ENCODE measurements around the gene CDT1.
A peak's percentile ranks its signal among the peaks of the same experiment; 100 is the strongest.
"Not testable (repeated sequence)": the region's sequence is repeated elsewhere in the genome, so short reads cannot be mapped to it uniquely, and the experiment has no call there.

Gene CDT1

GRCh38 chr16:88785106-88785924, 18.3 kb upstream of the CDT1 start, which contains the start of gene PIEZO1:
PIEZO1 (minus strand) TSS chr16:88785220; CDS start chr16:88784964, 256 bp downstream.
- TF ChIP-seq, protein P1, sequence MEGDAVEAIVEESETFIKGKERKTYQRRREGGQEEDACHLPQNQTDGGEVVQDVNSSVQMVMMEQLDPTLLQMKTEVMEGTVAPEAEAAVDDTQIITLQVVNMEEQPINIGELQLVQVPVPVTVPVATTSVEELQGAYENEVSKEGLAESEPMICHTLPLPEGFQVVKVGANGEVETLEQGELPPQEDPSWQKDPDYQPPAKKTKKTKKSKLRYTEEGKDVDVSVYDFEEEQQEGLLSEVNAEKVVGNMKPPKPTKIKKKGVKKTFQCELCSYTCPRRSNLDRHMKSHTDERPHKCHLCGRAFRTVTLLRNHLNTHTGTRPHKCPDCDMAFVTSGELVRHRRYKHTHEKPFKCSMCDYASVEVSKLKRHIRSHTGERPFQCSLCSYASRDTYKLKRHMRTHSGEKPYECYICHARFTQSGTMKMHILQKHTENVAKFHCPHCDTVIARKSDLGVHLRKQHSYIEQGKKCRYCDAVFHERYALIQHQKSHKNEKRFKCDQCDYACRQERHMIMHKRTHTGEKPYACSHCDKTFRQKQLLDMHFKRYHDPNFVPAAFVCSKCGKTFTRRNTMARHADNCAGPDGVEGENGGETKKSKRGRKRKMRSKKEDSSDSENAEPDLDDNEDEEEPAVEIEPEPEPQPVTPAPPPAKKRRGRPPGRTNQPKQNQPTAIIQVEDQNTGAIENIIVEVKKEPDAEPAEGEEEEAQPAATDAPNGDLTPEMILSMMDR (IDR thresholded peaks at IDR 0.05; ENCODE audit: low read depth, low read length, missing control alignments), result peak; percentile 71
- no peak for DNase-seq
- Histone ChIP-seq H3K27me3 (replicated peaks) (no peaks in the 10 kb centered on the region), H3K36me3 (replicated peaks) (no peaks in the 10 kb centered on the region), H3K27ac (peak within 1 kb of the TSS; percentile 95), H3K4me3 (ENCODE audit: low read depth, low read length) (peak within 1 kb of the TSS; percentile 65)
- in situ Hi-C loops (cut with HindIII; ENCODE audit: low pct_ligation_motif_present, low sequenced_read_pairs), result loop anchor here (10.0 kb wide), 1 partner anchor 101 kb away; the partner anchor contains the start of gene SNAI3

- Histone ChIP-seq H3K4me3 (ENCODE audit: low read depth, low read length) (no peak overlapping the region), H3K27ac (no peak overlapping the region), H3K27me3 (replicated peaks) (no peaks in the 10 kb centered on the region), H3K36me3 (replicated peaks) (no peaks in the 10 kb centered on the region)
- in situ Hi-C loops (cut with HindIII; ENCODE audit: low pct_ligation_motif_present, low sequenced_read_pairs), result loop anchor here (10.0 kb wide), 1 partner anchor 103 kb away; the partner anchor contains the start of gene SNAI3
- TF ChIP-seq, protein P1 (IDR thresholded peaks at IDR 0.05; ENCODE audit: low read depth, low read length, missing control alignments), result no peak
- no peak for DNase-seq
Observed at GRCh38 chr16:88787579-88788314, 15.8 kb upstream of the CDT1 start.

- H3K36me3 ChIP-seq (replicated peaks); H3K4me3 ChIP-seq (ENCODE audit: low read depth, low read length); H3K27me3 ChIP-seq (replicated peaks); H3K27ac ChIP-seq; DNase-seq: not testable (repeated sequence)
- in situ Hi-C loops (cut with HindIII; ENCODE audit: low pct_ligation_motif_present, low sequenced_read_pairs), result loop anchor here (10.0 kb wide), 1 partner anchor 104 kb away; the partner anchor contains the start of gene SNAI3
Observed at GRCh38 chr16:88788749-88789148, 14.8 kb upstream of the CDT1 start.

GRCh38 chr16:88789594-88789993, 14.0 kb upstream of the CDT1 start:
- no peak for DNase-seq
- H3K4me3 ChIP-seq (ENCODE audit: low read depth, low read length), result no peak overlapping the region
- H3K27me3 ChIP-seq (replicated peaks), result no peaks in the 10 kb centered on the region
- H3K36me3 ChIP-seq (replicated peaks), result no peaks in the 10 kb centered on the region
- in situ Hi-C loops (cut with HindIII; ENCODE audit: low pct_ligation_motif_present, low sequenced_read_pairs), result loop anchor here (10.0 kb wide), 1 partner anchor 105 kb away; the partner anchor contains the start of gene SNAI3
- H3K27ac ChIP-seq, result no peak overlapping the region
- TF ChIP-seq, protein P1 (IDR thresholded peaks at IDR 0.05; ENCODE audit: low read depth, low read length, missing control alignments), result no peak

DNA sequence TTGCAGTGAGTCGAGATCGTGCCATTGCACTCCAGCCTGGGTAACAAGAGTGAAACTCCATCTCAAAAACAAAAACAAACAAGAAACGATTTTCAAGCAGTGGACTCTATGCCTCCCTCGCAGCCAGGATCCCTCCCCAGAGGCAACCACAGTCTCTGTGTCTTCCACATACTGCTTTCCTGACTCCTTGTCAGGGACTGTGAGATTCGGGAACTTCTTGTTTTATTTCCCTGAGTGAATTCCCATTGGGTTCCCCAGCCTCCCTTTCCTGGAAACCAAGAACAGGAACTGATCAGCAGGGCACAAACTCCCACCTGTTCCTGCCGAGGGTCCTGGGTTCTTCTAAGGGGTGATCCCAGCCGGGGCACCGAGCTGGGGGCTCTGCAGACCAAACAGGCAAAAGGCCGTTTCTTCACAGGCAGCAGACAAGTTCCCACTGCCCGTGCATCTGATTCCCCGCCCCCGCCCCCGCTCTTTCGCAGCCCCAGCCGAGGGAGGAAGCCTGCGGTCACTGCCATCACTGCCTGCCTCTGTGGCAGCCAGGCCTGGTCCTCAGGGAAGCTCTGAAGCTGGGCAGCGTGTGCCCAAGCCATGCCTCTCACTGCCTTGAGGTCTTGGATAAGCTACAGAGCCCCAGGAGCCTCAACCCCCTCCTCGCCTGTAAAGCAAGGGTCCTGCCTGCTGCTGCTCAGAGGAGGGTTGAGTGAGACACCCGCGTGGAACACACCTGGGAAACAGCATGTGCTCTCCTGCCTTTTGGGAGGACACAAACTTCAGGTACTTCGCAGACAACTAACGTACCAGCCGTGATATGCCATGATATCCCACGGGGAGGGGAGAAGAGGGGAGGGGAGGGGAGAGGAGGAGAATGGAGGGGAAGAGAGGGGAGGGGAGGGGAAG, 13.0 kb upstream of the CDT1 start:
- Histone ChIP-seq H3K4me3 (ENCODE audit: low read depth, low read length) (no peak overlapping the region), H3K27me3 (replicated peaks) (no peaks in the 10 kb centered on the region), H3K36me3 (replicated peaks) (no peaks in the 10 kb centered on the region), H3K27ac (no peak overlapping the region)
- DNase-seq, result no peak
- TF ChIP-seq, protein P1 (IDR thresholded peaks at IDR 0.05; ENCODE audit: low read depth, low read length, missing control alignments), result no peak
- in situ Hi-C loops (cut with HindIII; ENCODE audit: low pct_ligation_motif_present, low sequenced_read_pairs), result no loop called here
